Astrocyte of the cerebellum (primary cell): ENCODE results near the gene NDUFA5.
"Not testable (repeated sequence)": the region's sequence is repeated elsewhere in the genome, so short reads cannot be mapped to it uniquely, and the experiment has no call there.

ENCODE experiments used
- DNase-seq: peaks from one replicate; pipeline ENCODE4 v3.0.0-alpha.2; 2011; ENCODE audit warnings: low read depth
- H3K4me3 ChIP-seq: 2 replicates; pipeline ENCODE4 v1.5.1; 2011; ENCODE audit warnings: mild to moderate bottlenecking, low read depth, low read length, moderate library complexity
- CTCF ChIP-seq: IDR thresholded peaks from 2 replicates; pipeline ENCODE4 v1.5.1; 2012; ENCODE audit warnings: low read length, low read depth, moderate library complexity, mild to moderate bottlenecking; ENCODE audit errors: missing control alignments
- in situ Hi-C: cut with HindIII; loops from 2 replicates; pipeline ENCODE4 v1.10.0; 2017; ENCODE audit warnings: low sequenced_read_pairs

Gene NDUFA5

GRCh38 chr7:123535517-123535916, 22.1 kb downstream of the NDUFA5 start:
- in situ Hi-C loops, result no loop called here
- peak overlapping the region; percentile 70 for H3K4me3 ChIP-seq
- DNase-seq, result no peak
- TF ChIP-seq CTCF, result no peak

DNA sequence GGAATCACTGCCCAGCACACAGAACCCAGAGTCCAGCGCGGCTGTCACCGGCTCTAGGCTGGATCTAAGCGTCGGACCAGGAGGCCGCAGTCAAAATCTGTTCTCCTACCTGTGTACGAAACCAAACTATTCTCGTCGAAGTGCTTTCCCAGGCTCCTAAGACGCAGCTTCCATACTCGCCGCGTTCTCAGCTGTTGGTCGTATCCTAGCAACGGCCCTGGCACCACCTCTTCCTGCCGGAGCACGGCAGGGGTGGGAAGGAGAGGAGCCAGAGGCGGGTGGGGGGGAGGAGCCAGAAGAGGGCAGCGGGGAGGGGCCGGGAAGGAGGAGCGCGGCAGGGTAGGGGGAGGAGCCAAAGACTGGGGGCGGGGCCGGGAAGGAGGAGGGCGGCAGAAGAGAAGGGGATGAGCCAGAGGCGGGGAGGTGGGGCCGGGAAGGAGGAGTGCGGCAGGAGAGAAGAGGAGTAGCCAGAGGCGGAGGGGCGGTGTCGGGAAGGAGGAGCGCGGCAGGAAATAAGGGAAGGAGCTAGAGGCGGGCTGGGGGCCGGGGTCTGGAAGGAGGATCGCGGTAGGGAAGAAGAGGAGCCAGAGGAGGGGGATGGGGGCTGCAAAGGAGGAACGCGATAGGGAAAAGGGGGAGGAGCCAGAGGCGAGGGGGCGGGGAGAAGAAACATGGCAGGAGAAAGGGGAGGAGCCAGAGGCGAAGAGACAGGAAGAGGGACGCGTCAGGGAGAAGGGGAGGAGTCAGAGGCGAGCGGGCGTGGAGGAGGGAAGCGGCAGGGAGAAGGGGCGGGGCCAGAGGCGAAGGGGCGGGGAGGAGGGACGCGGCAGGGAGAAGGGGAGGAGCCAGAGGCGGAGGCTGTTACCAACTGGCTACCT, 23.0 kb downstream of the NDUFA5 start, which contains the start of gene IQUB:
IQUB (minus strand) TSS at position 213 of the 878 bp plus-strand sequence. CDS start 22,255 bp downstream, outside the sequence.
- peak; percentile 94 for DNase-seq
- TF ChIP-seq CTCF, result no peak
- in situ Hi-C loops, result no loop called here
- H3K4me3 ChIP-seq, result peak within 1 kb of the TSS; percentile 70

DNA sequence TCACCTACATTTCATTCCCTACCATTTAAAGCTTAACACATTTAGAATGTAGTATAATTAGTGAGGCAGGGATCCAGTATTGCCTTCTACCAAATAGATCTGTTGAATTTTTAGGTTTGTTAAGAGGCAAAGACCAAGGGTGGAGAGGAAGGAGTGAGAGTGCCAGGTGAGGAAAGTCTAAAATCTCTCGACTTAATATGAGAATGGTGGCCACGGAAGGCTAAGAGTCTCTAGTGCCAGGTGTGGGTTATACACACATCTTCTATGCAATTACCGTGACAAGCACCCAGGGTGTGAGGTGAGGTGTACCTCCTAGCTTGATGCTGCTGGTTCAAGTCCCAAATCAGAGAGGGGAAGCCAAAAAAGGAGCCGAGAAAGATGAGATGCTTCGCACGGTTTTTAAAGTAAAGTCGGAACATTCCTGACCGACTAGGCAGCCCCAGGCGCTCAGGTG, 23.7 kb downstream of the NDUFA5 start:
- TF ChIP-seq CTCF, result no peak
- in situ Hi-C loops, result no loop called here
- DNase-seq, result no peak

DNA sequence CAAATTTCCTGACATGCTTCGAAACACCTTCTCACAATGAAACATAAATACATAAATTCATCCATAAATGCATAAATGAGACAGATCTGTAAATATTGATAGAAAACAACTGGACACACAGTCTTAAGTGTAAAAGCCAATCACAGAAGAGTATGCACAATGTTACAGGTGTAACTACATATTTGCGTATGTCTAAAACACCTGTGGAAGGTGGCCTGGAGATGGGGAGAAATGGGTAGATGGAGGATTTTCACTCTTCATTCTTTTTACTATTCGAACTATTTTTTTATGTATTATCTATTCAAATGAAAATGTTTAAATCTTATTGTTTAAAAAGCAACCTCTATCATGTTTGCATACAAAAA, 24.1 kb downstream of the NDUFA5 start:
- no peak overlapping the region for H3K4me3 ChIP-seq
- DNase-seq, result no peak
- in situ Hi-C loops, result no loop called here
- TF ChIP-seq CTCF, result no peak

More for the DNA sequence above, 23.7 kb downstream of the NDUFA5 start:
- H3K4me3 ChIP-seq, result peak overlapping the region; percentile 70

DNA sequence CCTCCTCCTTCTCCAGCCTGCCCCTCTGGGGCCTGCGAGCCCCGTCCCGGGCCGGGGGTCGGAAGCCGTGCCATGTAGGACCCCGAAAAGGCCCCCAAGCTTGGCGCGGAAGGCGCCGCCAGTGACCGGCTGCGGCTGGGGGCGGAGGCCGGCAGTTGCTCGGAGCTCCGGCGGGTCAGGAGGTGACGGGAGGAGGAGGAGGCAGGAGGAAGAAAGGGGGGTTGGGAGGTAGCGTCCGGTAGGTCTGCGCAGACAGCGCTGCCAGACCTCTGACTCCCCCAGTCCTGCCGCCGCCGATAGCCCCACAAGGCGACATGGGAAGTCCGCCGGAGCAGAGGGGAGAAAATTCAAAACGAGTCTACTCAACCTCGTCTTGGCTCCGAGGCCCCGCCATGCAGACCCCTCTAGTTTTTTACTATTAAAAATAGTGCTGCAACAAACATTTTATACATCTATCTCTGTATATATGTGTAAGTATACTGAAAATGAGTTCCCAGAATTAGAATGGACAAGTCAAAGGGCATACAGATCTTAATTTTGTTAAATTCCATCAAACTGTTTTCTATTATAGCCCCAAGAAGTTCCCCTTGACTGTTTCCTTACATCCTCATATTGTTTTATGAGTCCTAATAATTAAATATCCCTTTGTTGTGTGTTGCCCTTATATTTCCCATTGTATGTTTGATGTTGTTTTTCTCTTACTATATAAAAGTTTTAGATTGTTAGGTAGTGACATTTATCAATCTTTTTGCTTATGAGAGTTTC, 24.6 kb downstream of the NDUFA5 start:
- H3K4me3 ChIP-seq, result peak overlapping the region; percentile 43
- DNase-seq, in situ Hi-C loops: not testable (repeated sequence)

GRCh38 chr7:123532343-123532742, 25.3 kb downstream of the NDUFA5 start:
- in situ Hi-C loops, DNase-seq: not testable (repeated sequence)
- H3K4me3 ChIP-seq, result peak overlapping the region; percentile 43

GRCh38 chr7:123530035-123530591, 27.5 kb downstream of the NDUFA5 start:
- DNase-seq, H3K4me3 ChIP-seq, in situ Hi-C loops: not testable (repeated sequence)

- in situ Hi-C loops, result no loop called here
- no peak overlapping the region for H3K4me3 ChIP-seq
- no peak for DNase-seq
- TF ChIP-seq CTCF, result no peak
Observed at GRCh38 chr7:123528265-123528664, 29.4 kb downstream of the NDUFA5 start.

- H3K4me3 ChIP-seq, in situ Hi-C loops, DNase-seq: not testable (repeated sequence)
Observed at GRCh38 chr7:123527712-123528225, 29.8 kb downstream of the NDUFA5 start.

- DNase-seq, in situ Hi-C loops, H3K4me3 ChIP-seq: not testable (repeated sequence)
Observed at GRCh38 chr7:123526533-123526932, 31.1 kb downstream of the NDUFA5 start.
